Breast epithelium (tissue), 3 donors: ENCODE results near the gene SEBOX.

Experiments
- POLR2A ChIP-seq: fragments of 450-650 bp; IDR thresholded peaks from one replicate; pipeline ENCODE4 v1.6.1; 2016; ENCODE audit warnings: antibody characterized with exemption, mild to moderate bottlenecking, moderate library complexity
- TF ChIP-seq, protein P1 (sequence below), 3 donors: fragments of 450-650 bp; IDR thresholded peaks; one replicate each; pipeline ENCODE4 v1.5.1; 2016 to 2017; ENCODE audit warnings: antibody characterized with exemption in 3 of 3, mild to moderate bottlenecking in 3 of 3, moderate library complexity in 3 of 3

- TF ChIP-seq, protein P1, sequence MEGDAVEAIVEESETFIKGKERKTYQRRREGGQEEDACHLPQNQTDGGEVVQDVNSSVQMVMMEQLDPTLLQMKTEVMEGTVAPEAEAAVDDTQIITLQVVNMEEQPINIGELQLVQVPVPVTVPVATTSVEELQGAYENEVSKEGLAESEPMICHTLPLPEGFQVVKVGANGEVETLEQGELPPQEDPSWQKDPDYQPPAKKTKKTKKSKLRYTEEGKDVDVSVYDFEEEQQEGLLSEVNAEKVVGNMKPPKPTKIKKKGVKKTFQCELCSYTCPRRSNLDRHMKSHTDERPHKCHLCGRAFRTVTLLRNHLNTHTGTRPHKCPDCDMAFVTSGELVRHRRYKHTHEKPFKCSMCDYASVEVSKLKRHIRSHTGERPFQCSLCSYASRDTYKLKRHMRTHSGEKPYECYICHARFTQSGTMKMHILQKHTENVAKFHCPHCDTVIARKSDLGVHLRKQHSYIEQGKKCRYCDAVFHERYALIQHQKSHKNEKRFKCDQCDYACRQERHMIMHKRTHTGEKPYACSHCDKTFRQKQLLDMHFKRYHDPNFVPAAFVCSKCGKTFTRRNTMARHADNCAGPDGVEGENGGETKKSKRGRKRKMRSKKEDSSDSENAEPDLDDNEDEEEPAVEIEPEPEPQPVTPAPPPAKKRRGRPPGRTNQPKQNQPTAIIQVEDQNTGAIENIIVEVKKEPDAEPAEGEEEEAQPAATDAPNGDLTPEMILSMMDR (IDR thresholded peaks at IDR 0.05), result no peak
- TF ChIP-seq POLR2A, result no peak
These were observed 1.6 kb upstream of the SEBOX start for GRCh38 chr17:28366605-28367004.
